ENCODE results near the gene ABI3. TPM values are rescaled to one million over a fixed set of nuclear protein-coding genes. Genes with fewer than 3 reads are reported as not detected.

The ABI3 gene
- total RNA-seq, 4 donors from 2014 or later = 9.6 to 14.4 (median 12.0) TPM

DNA sequence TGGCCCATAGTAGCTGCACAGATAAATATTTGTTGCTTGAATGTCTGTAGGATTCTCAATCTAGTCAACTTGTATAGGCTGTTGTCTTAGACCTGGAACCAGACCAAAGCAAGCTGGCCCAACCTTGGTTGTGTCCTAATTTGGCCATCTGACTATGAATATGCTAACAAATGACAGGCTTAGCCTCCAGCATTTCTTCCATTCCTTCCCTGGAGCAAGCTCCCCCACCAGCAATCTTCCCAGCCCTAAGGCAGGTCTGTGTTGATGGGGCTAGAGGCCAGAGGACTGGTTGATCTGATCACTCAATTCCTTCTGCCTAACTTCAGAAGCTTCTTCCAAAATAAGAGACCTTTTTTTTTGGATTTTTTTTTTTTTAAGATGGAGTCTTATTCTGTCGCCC lies 29.5 kb downstream of the ABI3 start:
- Histone ChIP-seq H3K4me1 (no peaks in the 10 kb centered on the region), H3K27me3 (peaks cover 0 to 7% of the 10 kb centered on the region in 2 donors), H3K4me3 (no peak overlapping the region), H3K36me3 (no peaks in the 10 kb centered on the region), H3K9me3 (no peaks in the 10 kb centered on the region), H3K27ac (no peak overlapping the region)
- no peak for DNase-seq (ENCODE audit: low spot score in 2 of 2)
- WGBS, 2 donors = 76 to 83% methylated on average over 1 of the region's 1 CpG
- TF ChIP-seq EP300 (IDR thresholded peaks at IDR 0.05) = no peak
- TF ChIP-seq POLR2A (IDR thresholded peaks at IDR 0.05) = no peak
- TF ChIP-seq, protein P1, sequence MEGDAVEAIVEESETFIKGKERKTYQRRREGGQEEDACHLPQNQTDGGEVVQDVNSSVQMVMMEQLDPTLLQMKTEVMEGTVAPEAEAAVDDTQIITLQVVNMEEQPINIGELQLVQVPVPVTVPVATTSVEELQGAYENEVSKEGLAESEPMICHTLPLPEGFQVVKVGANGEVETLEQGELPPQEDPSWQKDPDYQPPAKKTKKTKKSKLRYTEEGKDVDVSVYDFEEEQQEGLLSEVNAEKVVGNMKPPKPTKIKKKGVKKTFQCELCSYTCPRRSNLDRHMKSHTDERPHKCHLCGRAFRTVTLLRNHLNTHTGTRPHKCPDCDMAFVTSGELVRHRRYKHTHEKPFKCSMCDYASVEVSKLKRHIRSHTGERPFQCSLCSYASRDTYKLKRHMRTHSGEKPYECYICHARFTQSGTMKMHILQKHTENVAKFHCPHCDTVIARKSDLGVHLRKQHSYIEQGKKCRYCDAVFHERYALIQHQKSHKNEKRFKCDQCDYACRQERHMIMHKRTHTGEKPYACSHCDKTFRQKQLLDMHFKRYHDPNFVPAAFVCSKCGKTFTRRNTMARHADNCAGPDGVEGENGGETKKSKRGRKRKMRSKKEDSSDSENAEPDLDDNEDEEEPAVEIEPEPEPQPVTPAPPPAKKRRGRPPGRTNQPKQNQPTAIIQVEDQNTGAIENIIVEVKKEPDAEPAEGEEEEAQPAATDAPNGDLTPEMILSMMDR (IDR thresholded peaks at IDR 0.05) = no peak

- peaks cover 0 to 7% of the 10 kb centered on the region in 2 donors for H3K27me3 ChIP-seq
- DNase-seq (ENCODE audit: low spot score in 2 of 2) = no peak
- no peaks in the 10 kb centered on the region for H3K36me3 ChIP-seq
- H3K9me3 ChIP-seq = no peaks in the 10 kb centered on the region
- no peak overlapping the region for H3K27ac ChIP-seq
- H3K4me1 ChIP-seq = no peaks in the 10 kb centered on the region
- no peak overlapping the region for H3K4me3 ChIP-seq
- WGBS, 2 donors = 43 to 71% methylated on average over 1 of the region's 1 CpG
- TF ChIP-seq EP300 (IDR thresholded peaks at IDR 0.05) = no peak
- TF ChIP-seq POLR2A (IDR thresholded peaks at IDR 0.05) = no peak
- TF ChIP-seq, protein P1 (IDR thresholded peaks at IDR 0.05) = no peak
These were observed 30.1 kb downstream of the ABI3 start for GRCh38 chr17:49240619-49241018.

- no peak for TF ChIP-seq EP300 (IDR thresholded peaks at IDR 0.05)
- TF ChIP-seq, protein P1 (IDR thresholded peaks at IDR 0.05) = no peak
- no peak for TF ChIP-seq POLR2A (IDR thresholded peaks at IDR 0.05)
- WGBS, 2 donors = 88 to 91% methylated on average over 8 of the region's 8 CpGs
- Histone ChIP-seq H3K27me3 (peaks cover 0 to 7% of the 10 kb centered on the region in 2 donors), H3K4me3 (no peak overlapping the region), H3K36me3 (no peaks in the 10 kb centered on the region), H3K4me1 (no peaks in the 10 kb centered on the region), H3K9me3 (no peaks in the 10 kb centered on the region), H3K27ac (no peak overlapping the region)
- DNase-seq (ENCODE audit: low spot score in 2 of 2) = no peak
These were observed 30.5 kb downstream of the ABI3 start for GRCh38 chr17:49241040-49241439.

GRCh38 chr17:49241692-49242397 lies 31.3 kb downstream of the ABI3 start:
- WGBS, 2 donors = 79 to 81% methylated on average over 9 of the region's 9 CpGs
- Histone ChIP-seq H3K4me1 (no peaks in the 10 kb centered on the region), H3K9me3 (no peaks in the 10 kb centered on the region), H3K27ac (no peak overlapping the region), H3K36me3 (no peaks in the 10 kb centered on the region), H3K27me3 (peaks cover 0 to 2% of the 10 kb centered on the region in 2 donors), H3K4me3 (no peak overlapping the region)
- TF ChIP-seq, protein P1 (IDR thresholded peaks at IDR 0.05) = no peak
- no peak for TF ChIP-seq EP300 (IDR thresholded peaks at IDR 0.05)
- DNase-seq (ENCODE audit: low spot score in 2 of 2) = no peak

DNA sequence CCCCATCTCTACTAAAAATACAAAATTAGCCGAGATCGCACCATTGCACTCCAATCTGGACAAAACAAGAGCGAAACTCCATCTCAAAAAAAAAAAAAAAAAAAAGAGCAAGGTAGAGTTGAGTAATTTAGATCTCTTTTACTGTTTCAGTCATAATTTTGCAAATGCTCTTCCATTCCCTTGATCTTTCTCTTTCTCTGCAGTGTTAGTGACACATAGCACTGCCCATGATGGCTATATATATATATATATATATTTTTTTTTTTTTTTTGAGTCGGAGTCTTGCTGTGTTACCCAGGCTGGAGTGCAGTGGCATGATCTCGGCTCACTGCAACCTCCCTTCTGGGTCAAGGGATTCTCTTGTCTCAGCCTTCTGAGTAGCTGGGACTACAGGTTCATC lies 32.3 kb downstream of the ABI3 start:
- Histone ChIP-seq H3K4me3 (no peak overlapping the region), H3K9me3 (no peaks in the 10 kb centered on the region), H3K27me3 (peaks cover 0 to under 1% of the 10 kb centered on the region in 2 donors), H3K36me3 (no peaks in the 10 kb centered on the region), H3K27ac (no peak overlapping the region), H3K4me1 (no peaks in the 10 kb centered on the region)
- 94 to 95% methylated on average over 5 of the region's 5 CpGs for WGBS, 2 donors
- DNase-seq (ENCODE audit: low spot score in 2 of 2) = no peak
- no peak for TF ChIP-seq POLR2A (IDR thresholded peaks at IDR 0.05)
- TF ChIP-seq, protein P1 (IDR thresholded peaks at IDR 0.05) = no peak
- no peak for TF ChIP-seq EP300 (IDR thresholded peaks at IDR 0.05)
